ENCODE results near the gene ITSN1. TPM values are rescaled to one million over a fixed set of nuclear protein-coding genes. Genes with fewer than 3 reads are reported as not detected.

The ITSN1 gene
- total and polyA plus RNA-seq, 2 donors from 2014 or later: 8.1 to 42.5 TPM

GRCh38 chr21:33811167-33812010 lies 169.1 kb downstream of the ITSN1 start:
- Histone ChIP-seq H3K4me1 (ENCODE audit: control insufficient read depth in 2 of 3, insufficient read depth in 2 of 3, low read depth in 1 of 3, low read length in 3 of 3) (peaks cover 0 to 8% (median 5%) of the 10 kb centered on the region in 3 donors), H3K27me3 (ENCODE audit: control insufficient read depth, insufficient read depth, low read length) (no peaks in the 10 kb centered on the region), H3K9me3 (ENCODE audit: control insufficient read depth in 2 of 3, insufficient read depth in 1 of 3, low read length in 3 of 3) (no peaks in the 10 kb centered on the region), H3K27ac (ENCODE audit: low read depth in 2 of 2, low read length in 2 of 2) (peak overlapping the region in 1 of 2 donors; percentile 3), H3K36me3 (ENCODE audit: control insufficient read depth in 2 of 3, insufficient read depth in 3 of 3, low read length in 3 of 3) (peaks cover 0 to 8% (median 0%) of the 10 kb centered on the region in 3 donors), H3K9ac (ENCODE audit: low read length in 3 of 3) (no peak overlapping the region), H3K4me3 (ENCODE audit: low read length in 3 of 3) (no peak overlapping the region)
- DNase-seq: no peak
- FAIRE-seq: no peak
- intact Hi-C loops (cut with DNase I): no loop called here
- TF ChIP-seq, protein P1, sequence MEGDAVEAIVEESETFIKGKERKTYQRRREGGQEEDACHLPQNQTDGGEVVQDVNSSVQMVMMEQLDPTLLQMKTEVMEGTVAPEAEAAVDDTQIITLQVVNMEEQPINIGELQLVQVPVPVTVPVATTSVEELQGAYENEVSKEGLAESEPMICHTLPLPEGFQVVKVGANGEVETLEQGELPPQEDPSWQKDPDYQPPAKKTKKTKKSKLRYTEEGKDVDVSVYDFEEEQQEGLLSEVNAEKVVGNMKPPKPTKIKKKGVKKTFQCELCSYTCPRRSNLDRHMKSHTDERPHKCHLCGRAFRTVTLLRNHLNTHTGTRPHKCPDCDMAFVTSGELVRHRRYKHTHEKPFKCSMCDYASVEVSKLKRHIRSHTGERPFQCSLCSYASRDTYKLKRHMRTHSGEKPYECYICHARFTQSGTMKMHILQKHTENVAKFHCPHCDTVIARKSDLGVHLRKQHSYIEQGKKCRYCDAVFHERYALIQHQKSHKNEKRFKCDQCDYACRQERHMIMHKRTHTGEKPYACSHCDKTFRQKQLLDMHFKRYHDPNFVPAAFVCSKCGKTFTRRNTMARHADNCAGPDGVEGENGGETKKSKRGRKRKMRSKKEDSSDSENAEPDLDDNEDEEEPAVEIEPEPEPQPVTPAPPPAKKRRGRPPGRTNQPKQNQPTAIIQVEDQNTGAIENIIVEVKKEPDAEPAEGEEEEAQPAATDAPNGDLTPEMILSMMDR (IDR thresholded peaks at IDR 0.05; ENCODE audit: borderline replicate concordance, extremely low read depth, insufficient read depth): no peak

DNA sequence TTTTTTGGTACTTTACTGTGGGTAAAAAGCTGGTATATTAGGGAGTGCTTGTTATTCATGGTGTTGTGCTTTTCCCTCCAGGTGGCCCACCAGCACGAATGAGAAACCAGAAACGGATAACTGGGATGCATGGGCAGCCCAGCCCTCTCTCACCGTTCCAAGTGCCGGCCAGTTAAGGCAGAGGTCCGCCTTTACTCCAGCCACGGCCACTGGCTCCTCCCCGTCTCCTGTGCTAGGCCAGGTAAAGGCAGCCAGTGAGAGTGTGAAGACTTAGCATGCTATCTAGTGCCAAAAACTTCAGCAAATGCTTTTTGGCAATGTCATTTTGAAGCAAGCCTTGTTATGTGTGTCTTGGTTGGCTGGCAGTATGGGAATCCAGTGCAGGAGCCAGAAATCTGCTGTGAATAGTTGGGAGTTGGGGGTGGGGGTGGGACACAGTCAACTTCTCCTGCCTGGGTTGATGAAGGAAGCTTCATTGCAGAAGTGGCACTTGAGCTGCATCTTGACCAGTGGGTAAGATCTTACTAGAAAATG lies 171.6 kb downstream of the ITSN1 start:
- peaks cover 0 to 8% (median 0%) of the 10 kb centered on the region in 3 donors for H3K36me3 ChIP-seq (ENCODE audit: control insufficient read depth in 2 of 3, insufficient read depth in 3 of 3, low read length in 3 of 3)
- H3K27ac ChIP-seq (ENCODE audit: low read depth in 2 of 2, low read length in 2 of 2): no peak overlapping the region
- H3K4me3 ChIP-seq (ENCODE audit: low read length in 3 of 3): no peak overlapping the region
- no peaks in the 10 kb centered on the region for H3K9me3 ChIP-seq (ENCODE audit: control insufficient read depth in 2 of 3, insufficient read depth in 1 of 3, low read length in 3 of 3)
- DNase-seq: no peak
- H3K4me1 ChIP-seq (ENCODE audit: control insufficient read depth in 2 of 3, insufficient read depth in 2 of 3, low read depth in 1 of 3, low read length in 3 of 3): peaks cover 0 to 8% (median 5%) of the 10 kb centered on the region in 3 donors
- TF ChIP-seq, protein P1 (IDR thresholded peaks at IDR 0.05; ENCODE audit: borderline replicate concordance, extremely low read depth, insufficient read depth): no peak
- no peak overlapping the region for H3K9ac ChIP-seq (ENCODE audit: low read length in 3 of 3)
- no peaks in the 10 kb centered on the region for H3K27me3 ChIP-seq (ENCODE audit: control insufficient read depth, insufficient read depth, low read length)
- no peak for FAIRE-seq
- intact Hi-C loops (cut with DNase I): no loop called here

GRCh38 chr21:33815143-33815707 lies 172.9 kb downstream of the ITSN1 start:
- Histone ChIP-seq H3K27ac (ENCODE audit: low read depth in 2 of 2, low read length in 2 of 2) (no peak overlapping the region), H3K4me3 (ENCODE audit: low read length in 3 of 3) (no peak overlapping the region), H3K9me3 (ENCODE audit: control insufficient read depth in 2 of 3, insufficient read depth in 1 of 3, low read length in 3 of 3) (no peaks in the 10 kb centered on the region), H3K27me3 (ENCODE audit: control insufficient read depth, insufficient read depth, low read length) (no peaks in the 10 kb centered on the region), H3K9ac (ENCODE audit: low read length in 3 of 3) (no peak overlapping the region), H3K36me3 (ENCODE audit: control insufficient read depth in 2 of 3, insufficient read depth in 3 of 3, low read length in 3 of 3) (peaks cover 0 to 8% (median 0%) of the 10 kb centered on the region in 3 donors), H3K4me1 (ENCODE audit: control insufficient read depth in 2 of 3, insufficient read depth in 2 of 3, low read depth in 1 of 3, low read length in 3 of 3) (peaks cover 0 to 8% (median 5%) of the 10 kb centered on the region in 3 donors)
- TF ChIP-seq, protein P1 (IDR thresholded peaks at IDR 0.05; ENCODE audit: borderline replicate concordance, extremely low read depth, insufficient read depth): no peak
- FAIRE-seq: no peak
- intact Hi-C loops (cut with DNase I): no loop called here
- DNase-seq: peak in 3 of 5 donors; percentile 48 to 64 (median 48)
